Measurements from ENCODE around the gene FZD7. TPM values are rescaled to one million over a fixed set of nuclear protein-coding genes. Genes with fewer than 3 reads are reported as not detected.

FZD7 gene
- total RNA-seq, 1 donor from 2014 or later: 91.0 TPM

- peaks cover 28% of the 10 kb centered on the region for H3K4me1 Mint-ChIP-seq
- no peak for DNase-seq (ENCODE audit: low read depth, low spot score)
- H3K9me3 Mint-ChIP-seq: no peaks in the 10 kb centered on the region
- H3K36me3 Mint-ChIP-seq (ENCODE audit: low read depth): no peaks in the 10 kb centered on the region
- peak overlapping the region; percentile 39 for H3K27ac Mint-ChIP-seq (ENCODE audit: unreplicated experiment)
- TF ChIP-seq, protein P1, sequence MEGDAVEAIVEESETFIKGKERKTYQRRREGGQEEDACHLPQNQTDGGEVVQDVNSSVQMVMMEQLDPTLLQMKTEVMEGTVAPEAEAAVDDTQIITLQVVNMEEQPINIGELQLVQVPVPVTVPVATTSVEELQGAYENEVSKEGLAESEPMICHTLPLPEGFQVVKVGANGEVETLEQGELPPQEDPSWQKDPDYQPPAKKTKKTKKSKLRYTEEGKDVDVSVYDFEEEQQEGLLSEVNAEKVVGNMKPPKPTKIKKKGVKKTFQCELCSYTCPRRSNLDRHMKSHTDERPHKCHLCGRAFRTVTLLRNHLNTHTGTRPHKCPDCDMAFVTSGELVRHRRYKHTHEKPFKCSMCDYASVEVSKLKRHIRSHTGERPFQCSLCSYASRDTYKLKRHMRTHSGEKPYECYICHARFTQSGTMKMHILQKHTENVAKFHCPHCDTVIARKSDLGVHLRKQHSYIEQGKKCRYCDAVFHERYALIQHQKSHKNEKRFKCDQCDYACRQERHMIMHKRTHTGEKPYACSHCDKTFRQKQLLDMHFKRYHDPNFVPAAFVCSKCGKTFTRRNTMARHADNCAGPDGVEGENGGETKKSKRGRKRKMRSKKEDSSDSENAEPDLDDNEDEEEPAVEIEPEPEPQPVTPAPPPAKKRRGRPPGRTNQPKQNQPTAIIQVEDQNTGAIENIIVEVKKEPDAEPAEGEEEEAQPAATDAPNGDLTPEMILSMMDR (conservative IDR thresholded peaks at IDR 0.05): no peak
- no peaks in the 10 kb centered on the region for H3K27me3 Mint-ChIP-seq (ENCODE audit: low read depth)
- H3K4me3 Mint-ChIP-seq: no peak overlapping the region
Observed at GRCh38 chr2:202018950-202019349, 14.7 kb upstream of the FZD7 start.

DNA sequence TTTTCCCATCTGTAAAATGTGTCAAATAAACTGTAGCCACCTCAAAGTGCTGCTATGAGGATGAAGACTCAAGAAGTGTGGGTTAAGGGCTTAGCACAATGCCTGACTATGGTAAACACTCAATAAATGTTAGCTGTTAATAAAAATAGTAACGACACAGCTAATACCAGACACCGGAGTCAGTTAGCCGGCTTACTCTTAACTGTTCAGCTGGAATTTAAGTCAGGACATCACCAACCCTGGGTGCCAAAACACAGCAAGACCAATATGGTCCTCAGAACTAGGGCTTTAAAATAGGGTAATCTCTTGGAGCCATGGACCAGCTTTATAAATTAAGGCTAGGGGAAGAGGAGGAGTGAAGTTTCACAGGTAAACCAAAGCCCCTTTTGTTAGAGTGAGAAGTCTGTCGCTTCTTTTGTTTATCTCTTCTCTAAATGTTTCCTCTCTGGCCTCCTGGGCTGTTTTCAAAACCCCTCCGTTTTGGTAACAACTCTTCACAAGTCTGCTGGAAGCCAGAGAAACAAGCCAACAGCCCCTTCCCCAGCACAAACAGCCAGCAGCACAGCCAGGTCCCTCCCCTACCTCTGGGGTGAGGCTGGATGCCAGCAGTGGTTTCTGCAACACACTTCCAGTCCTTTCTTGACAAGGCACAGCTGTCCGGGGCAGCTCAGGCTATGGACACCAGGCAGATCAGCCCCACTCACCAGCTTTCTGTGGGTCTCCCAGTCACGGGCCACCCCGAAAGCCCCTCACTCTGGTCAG, 13.8 kb upstream of the FZD7 start:
- Mint-ChIP-seq H3K27ac (ENCODE audit: unreplicated experiment) (no peak overlapping the region), H3K4me3 (no peak overlapping the region), H3K4me1 (peaks cover 29% of the 10 kb centered on the region), H3K9me3 (no peaks in the 10 kb centered on the region), H3K27me3 (ENCODE audit: low read depth) (no peaks in the 10 kb centered on the region), H3K36me3 (ENCODE audit: low read depth) (no peaks in the 10 kb centered on the region)
- TF ChIP-seq, protein P1 (conservative IDR thresholded peaks at IDR 0.05): no peak
- no peak for DNase-seq (ENCODE audit: low read depth, low spot score)

- TF ChIP-seq, protein P1 (conservative IDR thresholded peaks at IDR 0.05): no peak
- Mint-ChIP-seq H3K4me1 (peaks cover 44% of the 10 kb centered on the region), H3K27ac (ENCODE audit: unreplicated experiment) (no peak overlapping the region), H3K36me3 (ENCODE audit: low read depth) (no peaks in the 10 kb centered on the region), H3K4me3 (no peak overlapping the region), H3K27me3 (ENCODE audit: low read depth) (no peaks in the 10 kb centered on the region), H3K9me3 (no peaks in the 10 kb centered on the region)
- no peak for DNase-seq (ENCODE audit: low read depth, low spot score)
Observed at GRCh38 chr2:202022755-202023154, 10.9 kb upstream of the FZD7 start.

DNA sequence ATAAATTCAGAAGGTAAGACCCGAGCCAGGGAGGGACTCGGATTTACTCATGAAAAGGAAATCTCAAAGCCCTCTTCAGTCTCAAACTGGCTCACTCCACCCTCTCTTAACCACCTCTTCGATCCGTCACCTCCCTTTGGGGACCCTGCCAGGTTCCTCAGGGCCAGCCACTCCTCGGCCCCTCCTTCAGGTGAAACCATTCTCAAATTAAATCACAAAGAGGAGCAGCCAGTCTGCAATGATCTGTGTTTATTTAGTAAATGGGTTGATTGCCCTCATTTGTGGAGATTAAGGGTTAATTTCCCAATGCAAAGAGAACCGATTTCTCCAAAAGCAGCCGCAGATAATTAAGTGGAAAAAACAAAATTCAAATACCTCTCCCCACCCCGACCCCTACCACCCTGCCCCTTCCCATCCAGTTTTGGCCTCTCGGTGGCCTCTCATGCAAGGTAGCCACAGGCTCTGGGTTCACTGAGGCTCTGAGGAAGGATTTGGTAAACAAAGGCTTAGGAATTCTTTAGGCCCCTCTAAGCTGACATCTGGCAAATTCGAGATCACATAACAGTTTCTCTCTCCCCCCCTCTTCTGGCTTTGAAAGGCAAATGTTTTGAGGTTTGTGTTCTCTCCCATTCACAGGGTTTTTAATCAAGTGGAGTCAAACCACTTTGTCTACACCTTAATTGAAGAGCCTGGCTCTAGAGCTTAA, 10.3 kb upstream of the FZD7 start:
- peaks cover 44% of the 10 kb centered on the region for H3K4me1 Mint-ChIP-seq
- H3K36me3 Mint-ChIP-seq (ENCODE audit: low read depth): no peaks in the 10 kb centered on the region
- no peaks in the 10 kb centered on the region for H3K9me3 Mint-ChIP-seq
- peak overlapping the region; percentile 68 for H3K27ac Mint-ChIP-seq (ENCODE audit: unreplicated experiment)
- H3K27me3 Mint-ChIP-seq (ENCODE audit: low read depth): no peaks in the 10 kb centered on the region
- no peak for DNase-seq (ENCODE audit: low read depth, low spot score)
- TF ChIP-seq, protein P1 (conservative IDR thresholded peaks at IDR 0.05): no peak
- H3K4me3 Mint-ChIP-seq: no peak overlapping the region

DNA sequence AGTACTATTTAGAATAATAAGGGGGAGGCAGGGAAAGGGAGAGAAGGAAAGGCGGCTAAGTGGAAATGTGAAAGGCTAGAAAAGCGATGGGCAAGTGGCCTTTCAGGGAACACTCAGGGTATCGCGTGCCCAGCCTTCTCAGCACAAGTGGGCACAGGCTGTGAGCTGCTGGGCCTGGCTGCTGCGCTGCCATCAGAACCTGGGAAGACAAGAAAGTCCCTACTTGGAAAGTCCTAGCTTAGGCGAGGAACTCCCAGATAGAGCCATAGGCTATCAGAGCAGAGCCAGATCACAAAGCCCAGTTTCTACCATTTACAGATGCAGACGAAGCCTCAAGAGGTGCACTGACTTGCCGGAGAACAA, 9.8 kb upstream of the FZD7 start:
- Mint-ChIP-seq H3K27me3 (ENCODE audit: low read depth) (no peaks in the 10 kb centered on the region), H3K36me3 (ENCODE audit: low read depth) (no peaks in the 10 kb centered on the region), H3K4me1 (peaks cover 44% of the 10 kb centered on the region), H3K4me3 (no peak overlapping the region), H3K27ac (ENCODE audit: unreplicated experiment) (peak overlapping the region; percentile 61), H3K9me3 (no peaks in the 10 kb centered on the region)
- TF ChIP-seq, protein P1 (conservative IDR thresholded peaks at IDR 0.05): no peak
- no peak for DNase-seq (ENCODE audit: low read depth, low spot score)

Data from neural crest cell (in vitro differentiated cells).